Sigmoid colon (tissue), 4 donors: ENCODE measurements around the gene DCTN5.

Experiments
- EP300 ChIP-seq, 4 donors: sonication (generic); formaldehyde crosslinking; IDR thresholded peaks; one replicate each; pipeline ENCODE4 v1.6.1; 2017; ENCODE audit warnings: antibody characterized with exemption in 4 of 4
- POLR2A ChIP-seq, 2 donors: fragments of 450-650 bp; IDR thresholded peaks; one replicate each; pipeline ENCODE4 v1.6.1; 2016; ENCODE audit warnings: antibody characterized with exemption in 2 of 2, mild to moderate bottlenecking in 2 of 2, moderate library complexity in 2 of 2
- POLR2AphosphoS5 ChIP-seq, 4 donors: sonication (generic); formaldehyde crosslinking; IDR thresholded peaks; one replicate each; pipeline ENCODE4 v1.6.1; 2017; ENCODE audit warnings: antibody characterized with exemption in 4 of 4
- TF ChIP-seq, protein P1 (sequence below), 4 experiments: fragments of 450-650 bp in 3 of 4; fragments of 200-600 bp in 1 of 4; IDR thresholded peaks; one replicate each; pipeline ENCODE4 v1.5.1; 2016 to 2019; ENCODE audit warnings: antibody characterized with exemption in 4 of 4, mild to moderate bottlenecking in 3 of 4, moderate library complexity in 2 of 4

DNA sequence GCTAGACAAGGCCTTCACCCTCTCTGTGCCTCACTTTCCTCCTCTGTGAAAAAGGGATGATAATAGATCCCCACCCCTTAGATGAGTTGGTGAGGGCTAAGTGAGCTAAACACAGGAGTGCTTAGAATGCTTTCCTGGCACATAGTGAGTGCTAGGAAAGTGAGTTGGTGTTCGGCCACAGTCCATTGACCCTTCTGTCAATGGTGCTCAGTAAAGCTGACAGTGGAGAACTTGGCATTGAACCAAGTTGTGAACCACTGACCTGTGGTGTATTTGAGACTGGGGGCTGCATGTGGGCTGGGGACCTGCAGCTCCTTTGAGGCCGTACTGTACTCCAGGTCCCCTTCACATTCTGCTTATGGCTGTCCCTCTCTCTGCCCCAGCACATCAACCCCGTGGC, 42.2 kb downstream of the DCTN5 start:
- TF ChIP-seq, protein P1, sequence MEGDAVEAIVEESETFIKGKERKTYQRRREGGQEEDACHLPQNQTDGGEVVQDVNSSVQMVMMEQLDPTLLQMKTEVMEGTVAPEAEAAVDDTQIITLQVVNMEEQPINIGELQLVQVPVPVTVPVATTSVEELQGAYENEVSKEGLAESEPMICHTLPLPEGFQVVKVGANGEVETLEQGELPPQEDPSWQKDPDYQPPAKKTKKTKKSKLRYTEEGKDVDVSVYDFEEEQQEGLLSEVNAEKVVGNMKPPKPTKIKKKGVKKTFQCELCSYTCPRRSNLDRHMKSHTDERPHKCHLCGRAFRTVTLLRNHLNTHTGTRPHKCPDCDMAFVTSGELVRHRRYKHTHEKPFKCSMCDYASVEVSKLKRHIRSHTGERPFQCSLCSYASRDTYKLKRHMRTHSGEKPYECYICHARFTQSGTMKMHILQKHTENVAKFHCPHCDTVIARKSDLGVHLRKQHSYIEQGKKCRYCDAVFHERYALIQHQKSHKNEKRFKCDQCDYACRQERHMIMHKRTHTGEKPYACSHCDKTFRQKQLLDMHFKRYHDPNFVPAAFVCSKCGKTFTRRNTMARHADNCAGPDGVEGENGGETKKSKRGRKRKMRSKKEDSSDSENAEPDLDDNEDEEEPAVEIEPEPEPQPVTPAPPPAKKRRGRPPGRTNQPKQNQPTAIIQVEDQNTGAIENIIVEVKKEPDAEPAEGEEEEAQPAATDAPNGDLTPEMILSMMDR (IDR thresholded peaks at IDR 0.05), result no peak
- TF ChIP-seq EP300 (IDR thresholded peaks at IDR 0.05), result no peak
- no peak for TF ChIP-seq POLR2AphosphoS5 (IDR thresholded peaks at IDR 0.05)
- no peak for TF ChIP-seq POLR2A (IDR thresholded peaks at IDR 0.05)
